ENCODE results near the gene BTF3L4.
"Not testable (repeated sequence)": the region's sequence is repeated elsewhere in the genome, so short reads cannot be mapped to it uniquely, and the experiment has no call there.

BTF3L4 gene

GRCh38 chr1:52055866-52056162 is 281 bp upstream of the BTF3L4 start:
- no peak for FAIRE-seq

GRCh38 chr1:52056937-52057231 is 789 bp downstream of the BTF3L4 start:
- FAIRE-seq: no peak

- no peak for FAIRE-seq
Observed at GRCh38 chr1:52057255-52057654, 1.2 kb downstream of the BTF3L4 start.

GRCh38 chr1:52057876-52058415 is 1.9 kb downstream of the BTF3L4 start:
- FAIRE-seq: no peak

GRCh38 chr1:52059321-52059720 is 3.2 kb downstream of the BTF3L4 start:
- FAIRE-seq: no peak

GRCh38 chr1:52059888-52060287 is 3.8 kb downstream of the BTF3L4 start:
- FAIRE-seq: no peak

GRCh38 chr1:52060822-52061221 is 4.7 kb downstream of the BTF3L4 start:
- no peak for FAIRE-seq

- FAIRE-seq: no peak
Observed at GRCh38 chr1:52063192-52063591, 7.1 kb downstream of the BTF3L4 start.

GRCh38 chr1:52070704-52071103 is 14.6 kb downstream of the BTF3L4 start:
- no peak for FAIRE-seq

- no peak for FAIRE-seq
Observed at GRCh38 chr1:52072291-52072690, 16.2 kb downstream of the BTF3L4 start.

- not testable (repeated sequence) for FAIRE-seq
Observed at GRCh38 chr1:52077277-52077676, 21.2 kb downstream of the BTF3L4 start.

GRCh38 chr1:52080014-52080415 is 23.9 kb downstream of the BTF3L4 start:
- FAIRE-seq: no peak

GRCh38 chr1:52087892-52088291 is 31.8 kb downstream of the BTF3L4 start:
- not testable (repeated sequence) for FAIRE-seq

- FAIRE-seq: not testable (repeated sequence)
Observed at GRCh38 chr1:52094300-52094699, 38.2 kb downstream of the BTF3L4 start.

GRCh38 chr1:52096216-52096615 is 40.1 kb downstream of the BTF3L4 start:
- no peak for FAIRE-seq

- FAIRE-seq: no peak
Observed at GRCh38 chr1:52098139-52098871, 42.2 kb downstream of the BTF3L4 start.

GRCh38 chr1:52102336-52103013 is 46.4 kb downstream of the BTF3L4 start:
- no peak for FAIRE-seq

GRCh38 chr1:52111492-52111891 is 55.4 kb downstream of the BTF3L4 start:
- FAIRE-seq: no peak

- FAIRE-seq: no peak
Observed at GRCh38 chr1:52112489-52112888, 56.4 kb downstream of the BTF3L4 start.

- no peak for FAIRE-seq
Observed at GRCh38 chr1:52119301-52120079, 63.4 kb downstream of the BTF3L4 start.

- no peak for FAIRE-seq
Observed at GRCh38 chr1:52122384-52122783, 66.3 kb downstream of the BTF3L4 start.

- no peak for FAIRE-seq
Observed at GRCh38 chr1:52123622-52124021, 67.5 kb downstream of the BTF3L4 start.

GRCh38 chr1:52125736-52126359 is 69.8 kb downstream of the BTF3L4 start:
- FAIRE-seq: no peak

Measured in TTC549 (cell line).